ENCODE results near the gene ABLIM1.

The ABLIM1 gene

DNA sequence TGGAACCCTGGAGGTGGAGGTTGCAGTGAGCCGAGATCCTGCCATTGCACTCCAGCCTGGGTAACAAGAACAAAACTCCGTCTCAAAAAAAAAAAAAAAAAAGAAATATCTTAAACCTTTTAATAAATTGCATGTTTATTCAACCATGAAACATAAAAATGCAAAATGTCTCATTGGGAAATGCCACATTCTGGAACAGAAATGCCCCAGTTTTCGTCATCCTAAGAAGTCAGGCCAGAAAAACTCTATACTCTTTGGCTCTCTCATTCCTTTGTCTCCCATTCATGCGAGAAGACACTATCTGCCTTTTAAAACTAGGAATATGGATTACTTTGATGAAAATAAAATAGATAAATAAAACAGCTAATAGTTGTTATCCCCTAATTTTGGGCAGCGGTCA is 21.5 kb upstream of the ABLIM1 start:
- DNase-seq, result no peak

- DNase-seq, result no peak
These were observed 20.7 kb upstream of the ABLIM1 start for GRCh38 chr10:114678820-114679219.

- no peak for DNase-seq
These were observed 20.3 kb upstream of the ABLIM1 start for GRCh38 chr10:114678336-114678735.

DNA sequence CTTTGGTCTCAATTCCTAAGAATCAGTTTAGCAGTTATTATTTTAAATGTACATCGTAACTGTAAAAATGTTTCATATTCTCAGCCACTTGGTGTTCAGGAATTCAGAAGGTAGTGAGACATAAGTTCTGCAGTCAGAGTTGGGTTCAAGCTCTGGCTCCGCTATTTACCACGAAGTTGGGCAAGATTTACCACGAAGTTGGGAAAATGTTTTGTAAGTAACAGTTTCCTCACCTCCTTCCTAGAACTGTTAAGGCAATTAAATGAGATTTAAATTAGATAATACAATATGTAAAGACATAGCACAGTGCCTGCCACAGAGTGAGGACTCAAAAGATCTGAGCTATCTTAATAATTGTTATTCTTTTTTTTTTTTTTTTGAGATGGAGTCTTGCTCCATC is 16.3 kb upstream of the ABLIM1 start:
- DNase-seq, result no peak

- no peak for DNase-seq
These were observed 11.6 kb upstream of the ABLIM1 start for GRCh38 chr10:114669648-114670047.

DNA sequence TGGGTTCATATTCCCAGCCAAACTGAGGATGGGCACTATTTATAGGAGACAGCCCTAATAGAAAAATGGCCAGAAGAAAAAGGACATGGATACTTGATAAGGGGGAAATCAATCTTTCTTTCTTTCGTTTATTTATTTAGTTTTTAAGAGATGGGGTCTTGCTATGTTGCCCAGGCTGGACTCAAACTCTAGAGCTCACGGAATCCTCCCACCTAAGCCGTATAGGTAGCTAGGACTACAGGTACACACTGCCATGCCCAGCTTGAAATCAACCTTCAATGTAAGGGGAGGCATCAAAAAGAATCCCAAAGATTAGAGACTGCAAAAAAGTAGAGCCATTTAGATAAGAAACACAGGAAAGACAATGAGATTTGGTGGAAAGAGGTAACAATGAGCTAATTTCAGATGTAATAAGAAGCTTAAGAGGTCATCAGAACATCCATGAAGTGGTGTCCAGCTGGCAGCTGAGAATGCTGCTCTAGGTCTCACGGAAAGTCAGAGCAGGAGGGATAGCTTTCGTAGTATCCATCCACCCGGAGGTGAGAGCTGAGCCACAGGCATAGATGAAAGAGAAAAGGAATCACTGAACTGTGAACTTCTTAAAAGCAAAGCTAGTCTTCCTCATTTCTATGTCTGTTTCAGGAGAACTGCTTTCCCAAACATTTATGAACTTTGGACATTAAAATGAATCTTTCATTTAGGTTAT is 10.5 kb upstream of the ABLIM1 start:
- no peak for DNase-seq

DNA sequence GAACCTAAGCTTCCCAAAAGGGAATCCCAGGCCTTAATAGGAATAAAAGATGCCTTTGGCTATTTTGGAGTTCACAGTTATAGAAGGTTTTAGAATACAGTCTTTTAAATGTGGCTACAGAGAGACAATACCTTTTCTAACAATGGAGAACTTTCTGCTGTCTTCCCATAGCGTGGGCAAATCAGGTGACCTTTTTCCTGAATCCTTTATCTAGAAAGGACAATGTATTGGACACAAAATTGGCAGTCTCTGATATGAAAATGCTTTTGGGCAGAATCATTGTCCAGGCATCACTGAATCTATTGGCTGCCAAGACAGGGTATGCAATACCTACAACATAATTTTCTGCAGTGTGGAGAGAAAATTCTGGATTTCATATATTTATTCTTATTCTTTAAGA is 7.8 kb upstream of the ABLIM1 start:
- DNase-seq, result no peak

GRCh38 chr10:114665406-114665805 is 7.3 kb upstream of the ABLIM1 start:
- no peak for DNase-seq

DNA sequence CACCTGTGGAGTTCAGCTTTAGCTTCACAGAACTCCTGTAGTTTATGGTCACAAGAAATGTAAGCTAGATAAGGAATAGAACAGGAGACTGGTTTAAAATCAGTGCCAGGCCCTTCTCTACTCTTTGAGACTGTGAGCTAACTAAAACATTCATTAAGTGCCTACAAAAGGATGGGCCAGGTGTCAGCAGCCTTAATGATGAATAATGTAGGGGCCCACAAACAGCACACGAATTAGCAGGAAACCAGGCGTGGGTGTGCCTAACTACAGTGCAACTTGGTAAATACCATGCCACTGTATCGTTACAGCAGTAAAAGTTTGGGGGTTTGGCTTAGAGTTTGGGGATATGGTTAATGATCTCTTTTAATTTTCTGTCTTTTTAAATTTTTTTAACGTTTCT is 6.1 kb upstream of the ABLIM1 start:
- DNase-seq, result no peak

DNA sequence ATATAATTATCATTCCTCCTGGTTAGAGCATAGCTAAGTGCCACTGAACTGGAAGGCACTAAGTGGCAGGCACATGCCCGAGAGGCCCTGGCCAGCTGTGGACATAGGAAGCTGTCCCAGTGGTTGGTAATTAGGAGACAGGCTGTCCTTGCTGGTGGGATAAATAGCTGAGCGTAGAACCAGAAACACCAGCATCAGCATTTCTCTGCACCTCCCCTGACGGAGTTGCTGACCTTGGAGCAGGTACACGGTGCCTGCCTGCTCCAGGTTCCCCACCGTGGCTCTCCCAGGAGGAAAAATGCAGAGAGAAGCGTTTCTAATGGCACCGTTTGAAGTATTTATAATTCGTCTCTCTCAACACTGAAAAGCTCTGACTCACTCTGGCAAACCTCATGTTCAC is 5.6 kb upstream of the ABLIM1 start:
- no peak for DNase-seq

GRCh38 chr10:114662646-114663217 is 4.7 kb upstream of the ABLIM1 start:
- no peak for DNase-seq

DNA sequence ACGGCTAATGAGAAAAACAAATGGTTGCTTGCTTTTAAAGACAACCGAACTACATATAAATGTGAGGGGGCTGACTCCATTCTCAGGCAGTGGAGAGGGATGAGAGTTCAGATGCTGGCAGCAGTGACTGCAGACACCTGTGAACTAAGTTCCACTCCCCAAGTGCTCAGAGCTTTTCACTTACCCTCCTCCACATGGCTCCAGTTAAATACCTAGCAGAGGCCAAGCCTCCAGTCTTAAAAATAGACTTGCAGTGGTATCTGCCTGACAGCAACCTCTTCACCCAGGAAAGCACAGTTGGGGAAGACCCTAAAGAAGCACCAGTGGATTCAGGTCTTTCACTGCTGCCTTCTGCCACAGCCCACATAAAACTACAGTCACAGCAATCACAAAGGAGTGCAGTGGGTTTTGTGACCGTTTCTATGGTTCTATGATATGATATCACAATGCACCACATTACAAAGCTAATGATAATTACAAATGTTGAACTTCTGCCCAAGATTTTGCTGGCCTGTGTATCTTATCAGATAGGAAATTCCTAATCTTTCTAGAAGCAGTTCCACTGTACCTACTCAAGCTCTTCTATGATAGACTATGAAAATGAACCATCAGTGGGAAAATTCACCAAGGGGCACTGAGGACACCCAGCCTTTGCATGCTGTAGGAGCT is 3.3 kb upstream of the ABLIM1 start:
- DNase-seq, result no peak

DNA sequence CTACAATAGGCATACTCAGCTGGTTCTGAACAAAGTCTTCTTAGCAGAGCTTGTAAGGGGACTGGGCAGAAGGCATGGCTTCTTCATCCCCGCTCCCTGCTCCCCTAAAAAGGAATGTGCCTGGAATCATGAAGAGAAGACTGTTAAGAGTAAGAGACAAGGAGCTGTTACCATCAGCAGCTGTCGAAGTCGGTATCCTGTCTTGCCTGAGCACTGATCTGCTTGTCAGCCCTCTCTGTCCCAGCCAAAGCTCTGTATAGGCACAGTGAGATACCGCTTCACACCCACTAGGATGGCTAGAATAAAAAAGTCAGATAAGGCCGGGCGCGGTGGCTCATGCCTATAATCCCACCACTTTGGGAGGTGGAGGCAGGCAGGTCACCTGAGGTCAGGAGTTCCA is 2.4 kb downstream of the ABLIM1 start:
- DNase-seq, result no peak

GRCh38 chr10:114654822-114655575 is 3.1 kb downstream of the ABLIM1 start:
- no peak for DNase-seq

DNA sequence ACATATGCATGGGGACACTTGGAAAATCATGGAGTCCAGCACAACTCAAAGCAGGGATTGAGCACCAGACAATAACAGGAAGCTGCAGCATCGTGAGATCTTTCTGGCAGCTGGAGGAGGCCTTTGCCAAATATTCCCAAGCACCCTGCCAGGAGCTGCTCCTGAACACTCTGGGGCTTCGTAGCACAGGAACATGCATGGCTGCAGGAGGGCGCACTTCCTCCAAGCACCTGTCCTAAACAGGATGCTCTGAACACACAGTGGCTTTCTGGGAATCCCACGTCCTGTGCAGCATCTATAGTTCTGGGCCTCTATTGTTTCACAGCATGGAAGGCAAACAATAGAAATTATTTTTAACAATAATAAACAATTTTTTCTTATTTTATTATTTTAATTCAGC is 4.1 kb downstream of the ABLIM1 start:
- DNase-seq, result no peak

- no peak for DNase-seq
These were observed 5.4 kb downstream of the ABLIM1 start for GRCh38 chr10:114652402-114653368.

- DNase-seq, result no peak
These were observed 7.2 kb downstream of the ABLIM1 start for GRCh38 chr10:114650831-114651230.

DNA sequence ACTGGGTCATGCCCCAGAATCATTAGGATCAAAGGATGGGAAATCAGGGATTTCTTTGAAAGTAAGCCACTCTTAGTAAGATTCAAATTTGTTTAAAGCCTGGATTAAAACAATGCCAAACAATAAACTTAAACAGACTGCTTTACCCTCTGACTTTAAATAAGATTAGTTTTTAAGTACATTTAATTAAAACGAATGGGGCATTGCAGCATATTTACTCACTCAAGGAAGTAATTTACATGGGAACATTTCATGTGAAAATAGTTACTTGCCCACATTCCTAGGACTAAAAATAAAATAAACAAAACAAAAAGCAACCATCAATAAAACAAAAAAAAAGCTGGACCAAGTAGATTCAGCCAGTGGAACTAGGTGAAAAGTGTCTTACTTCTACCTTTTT is 7.8 kb downstream of the ABLIM1 start:
- DNase-seq, result no peak

DNA sequence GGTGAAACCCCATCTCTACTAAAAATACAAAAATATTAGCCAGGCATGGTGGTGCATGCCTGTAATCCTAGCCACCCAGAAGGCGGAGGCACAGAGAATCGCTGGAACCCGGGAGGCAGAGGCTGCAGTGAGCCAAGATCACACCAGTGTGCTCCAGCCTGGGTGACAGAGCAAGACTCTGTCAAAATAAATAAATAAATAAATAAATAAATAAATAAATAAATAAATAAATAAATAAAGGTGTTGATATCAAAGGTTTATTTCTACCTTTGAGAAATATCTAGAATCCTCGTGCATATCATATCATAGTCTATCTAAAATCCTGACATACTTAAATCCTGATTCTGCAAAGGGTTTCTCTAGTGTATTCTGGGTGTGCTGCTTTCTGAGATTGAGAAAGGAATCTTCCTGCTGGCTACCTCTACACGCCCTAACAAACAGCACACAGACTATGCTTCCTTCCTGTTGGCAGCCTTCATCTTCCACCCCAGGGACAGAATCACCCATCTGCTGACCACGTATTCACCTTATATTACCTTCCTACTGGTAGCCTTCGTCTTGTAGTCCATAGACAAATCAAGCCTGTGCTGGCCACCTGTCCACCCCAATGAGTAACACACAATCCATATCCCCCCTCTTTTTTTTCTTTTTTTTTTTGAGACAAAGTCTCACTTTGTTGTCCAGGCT is 8.7 kb downstream of the ABLIM1 start:
- no peak for DNase-seq

- DNase-seq, result no peak
These were observed 9.7 kb downstream of the ABLIM1 start for GRCh38 chr10:114648368-114648767.

GRCh38 chr10:114647545-114648138 is 10.4 kb downstream of the ABLIM1 start:
- no peak for DNase-seq

GRCh38 chr10:114646426-114646825 is 11.6 kb downstream of the ABLIM1 start:
- DNase-seq, result no peak
